GM12878 (cell line): ENCODE data around the gene PLXNB3. TPM values are rescaled to one million over a fixed set of nuclear protein-coding genes. Genes with fewer than 3 reads are reported as not detected.
A peak's percentile ranks its signal among the peaks of the same experiment; 100 is the strongest.

Experiments used
- ATAC-seq: fragments of 200-7000 bp; cut with Tn5 transposase; 3 replicates; pipeline ENCODE4 v1.9.1; 2020; ENCODE audit warnings: mild to moderate bottlenecking, moderate library complexity
- BruUV-seq: library from RNA; stranded (reverse); fragments of 400-500 nt; replicated peaks from 2 replicates; lab custom pipeline; 2021; lab: Mats Ljungman, UMichigan
- CTCF ChIA-PET: fragments of 300-600 bp; sonication (Branson Sonifier 250); formaldehyde crosslinking; extraction: SDS; loops from one replicate; lab custom pipeline; 2021; ENCODE audit warnings: inconsistent platforms; lab: Yijun Ruan, JAX
- POLR2A ChIA-PET: fragments of 350-600 bp; formaldehyde crosslinking; extraction: SDS; loops from one replicate; lab custom pipeline; 2021; ENCODE audit warnings: inconsistent platforms; lab: Charles Lee
- RAD21 ChIA-PET: fragments of 300-600 bp; sonication (Branson Sonifier 250); formaldehyde crosslinking; loops from one replicate; lab custom pipeline; 2023; ENCODE audit warnings: antibody characterized with exemption; ENCODE audit not compliant: unreplicated experiment; lab: Charles Lee
- SMC1A ChIA-PET: fragments of 300-600 bp; sonication (Branson Sonifier 250); formaldehyde crosslinking; loops from one replicate; lab custom pipeline; 2023; ENCODE audit not compliant: unreplicated experiment, uncharacterized antibody; lab: Charles Lee
- DNase-seq: peaks from one replicate; pipeline ENCODE4 v3.0.0-alpha.2; 2011; ENCODE audit warnings: low read depth, low spot score
- FAIRE-seq: peaks from 3 replicates; lab custom pipeline; 2011; peaks lifted over from hg19 to GRCh38; lab: Jason Lieb, UNC
- H2AFZ ChIP-seq: 2 replicates; pipeline ENCODE4 v1.6.0; 2011; ENCODE audit warnings: low read depth, low read length, control low read depth; ENCODE audit not compliant: control insufficient read depth
- H3K27ac ChIP-seq: 2 replicates; pipeline ENCODE4 v1.5.1; 2011; ENCODE audit warnings: control low read depth; ENCODE audit not compliant: control insufficient read depth, insufficient read depth
- H3K27me3 ChIP-seq, 2 experiments: replicated peaks in 1 of 2; 2 replicates each; pipeline versions ENCODE4 v1.6.0 to v1.6.1; 2011; ENCODE audit warnings: low read length in 1 of 2; ENCODE audit not compliant: control insufficient read depth in 2 of 2, insufficient read depth in 2 of 2
- H3K36me3 ChIP-seq, 2 experiments: 2 replicates each; pipeline ENCODE4 v1.5.1; 2011; ENCODE audit warnings: low read length in 1 of 2; ENCODE audit not compliant: control insufficient read depth in 2 of 2, insufficient read depth in 2 of 2
- H3K4me1 ChIP-seq: 2 replicates; pipeline ENCODE4 v1.6.1; 2011; ENCODE audit warnings: mild to moderate bottlenecking, low read length, moderate library complexity, mixed read lengths; ENCODE audit not compliant: control insufficient read depth, insufficient read depth
- H3K4me2 ChIP-seq: 2 replicates; pipeline ENCODE4 v1.6.0; 2011; ENCODE audit warnings: control low read depth; ENCODE audit not compliant: control insufficient read depth, insufficient read depth
- H3K4me3 ChIP-seq: fragments of 200-600 bp; sonication (generic); 2 replicates; pipeline ENCODE4 v1.5.1; 2016
- H3K79me2 ChIP-seq: 2 replicates; pipeline ENCODE4 v1.6.0; 2011; ENCODE audit warnings: low read length; ENCODE audit not compliant: control insufficient read depth, insufficient read depth
- H3K9ac ChIP-seq: 2 replicates; pipeline ENCODE4 v1.8.0; 2011; ENCODE audit warnings: low read length, control low read depth, mixed read lengths; ENCODE audit not compliant: control insufficient read depth, insufficient read depth
- H3K9me3 ChIP-seq: replicated peaks from 3 replicates; pipeline ENCODE4 v1.5.1; 2011; ENCODE audit warnings: mild to moderate bottlenecking, low read length; ENCODE audit not compliant: control insufficient read depth, insufficient read depth
- H4K20me1 ChIP-seq: 2 replicates; pipeline ENCODE4 v1.6.0; 2011; ENCODE audit not compliant: control insufficient read depth, insufficient read depth
- ZZZ3 ChIP-seq: IDR thresholded peaks from 2 replicates; pipeline ENCODE4 v1.6.1; 2011; ENCODE audit warnings: low read depth; ENCODE audit not compliant: control insufficient read depth, insufficient read length
- WGBS: methylation state at CpG from one replicate; pipeline ENCODE4 v1.1.6; 2016; ENCODE audit warnings: low lambda C conversion rate; ENCODE audit not compliant: insufficient replicate concordance, insufficient coverage; ENCODE audit errors: missing lambda C conversion rate; 5-methylcytosine and 5-hydroxymethylcytosine counted together
- in situ Hi-C: fragments of 300-500 bp; cut with MboI; formaldehyde crosslinking; loops from 9 replicates; pipeline ENCODE4 v1.14.3; 2018; ENCODE audit warnings: mixed read lengths
- intact Hi-C: fragments of 100-400 bp; cut with micrococcal nuclease; formaldehyde crosslinking; loops from one replicate; pipeline ENCODE4 v1.14.2; 2022; ENCODE audit not compliant: unreplicated experiment
- polyA plus RNA-seq, 11 experiments: library from polyadenylated mRNA; depleted of rRNA in 4 of 11; unstranded in 6 of 11; stranded (reverse) in 5 of 11; fragments of >200 nt; fragmentation: Nextera tagmentation in 4 of 11; fragmentation: Illumina TruSeq in 1 of 11; extraction: Ambion mirVana in 4 of 11; extraction: Trizol in 1 of 11; gene quantifications; 1 replicate in 1 of 11; 2 replicates in 10 of 11; pipeline versions ENCODE4 v1.2.1 to v1.2.3, GENCODE V29; 2011 to 2016; ENCODE audit warnings: inconsistent platforms in 2 of 11, missing spikeins in 2 of 11, low read depth in 1 of 11
- total RNA-seq, 4 experiments: library from RNA; depleted of rRNA in 3 of 4; stranded (reverse); fragments of >200 nt in 3 of 4; fragmentation: Illumina TruSeq in 1 of 4; extraction: Trizol in 1 of 4; gene quantifications; 2 replicates each; pipeline versions ENCODE4 v1.2.1 to v1.2.3, GENCODE V29; 2013 to 2021
- TF ChIP-seq, protein P1 (sequence below): IDR thresholded peaks from 2 replicates; pipeline ENCODE4 v1.6.1; 2011; ENCODE audit warnings: low read depth, low read length, improper control_type of control experiment, borderline replicate concordance
- TF ChIP-seq, protein P2 (sequence below): fragments of 450-650 bp; IDR thresholded peaks from 2 replicates; pipeline ENCODE4 v1.6.1; 2017; ENCODE audit warnings: mild to moderate bottlenecking, moderate library complexity

Gene PLXNB3
- total and polyA plus RNA-seq, 10 of the 15 experiments (the other 5 are each of a cell fraction or from before 2014, with no cell fraction given), result 0.06 to 0.68 (median 0.19) TPM; not detected in 4

DNA sequence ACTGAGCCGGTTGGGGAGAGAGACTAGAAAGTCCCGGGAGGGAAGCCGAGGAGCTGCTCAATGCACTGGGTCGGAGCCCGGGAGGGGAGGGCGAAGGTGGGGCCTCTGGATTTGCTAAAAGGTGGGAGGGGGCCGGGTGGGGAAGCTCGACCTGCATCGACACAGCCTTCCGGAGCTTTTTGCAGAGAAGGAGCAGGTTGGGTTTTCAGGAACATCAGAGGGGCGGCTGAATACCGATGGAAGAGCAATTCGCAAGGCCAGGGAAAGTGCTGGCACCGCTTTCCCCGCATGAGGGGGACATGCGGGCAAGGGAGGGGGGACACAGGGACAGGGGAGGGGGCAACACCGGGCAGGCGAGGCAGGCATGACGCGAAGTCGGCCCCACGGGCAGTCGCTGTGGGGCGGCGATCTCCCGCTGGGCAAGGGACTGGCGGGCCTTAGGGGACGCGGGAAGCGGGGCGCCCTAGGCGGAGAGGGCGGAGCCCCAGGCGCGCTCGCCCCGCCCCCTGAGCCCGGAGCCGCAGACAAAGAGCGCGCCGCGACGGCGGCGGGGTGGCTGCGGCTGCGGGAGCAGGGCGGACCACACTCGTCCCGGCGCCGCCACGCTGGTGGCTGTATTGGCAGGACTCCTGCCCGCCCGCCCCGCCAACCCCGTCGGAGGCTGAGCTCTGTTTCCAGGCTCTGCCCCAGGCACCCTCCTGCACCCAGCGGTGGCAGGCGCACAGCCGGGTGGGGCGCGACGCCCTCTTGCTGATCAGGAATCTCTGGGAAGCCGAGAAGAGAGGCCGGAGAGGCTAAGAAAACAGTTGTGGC is 54.7 kb downstream of the PLXNB3 start:
- ATAC-seq (peak; percentile 78), FAIRE-seq (no peak), DNase-seq (no peak)
- ChIA-PET RAD21 (no interaction called here), POLR2A (no interaction called here), CTCF (no interaction called here), SMC1A (no interaction called here)
- Histone ChIP-seq H4K20me1 (no peaks in the 10 kb centered on the region), H3K9me3 (no peaks in the 10 kb centered on the region), H3K4me1 (no peaks in the 10 kb centered on the region), H3K9ac (no peak overlapping the region), H3K79me2 (no peaks in the 10 kb centered on the region), H3K27ac (no peak overlapping the region), H2AFZ (no peak overlapping the region; the same call in 1 of the 2 replicates), H3K27me3 (no peaks in the 10 kb centered on the region; a peak in 1 of 4 replicates), H3K36me3 (no peaks in the 10 kb centered on the region), H3K4me2 (no peak overlapping the region), H3K4me3 (no peak overlapping the region)
- TF ChIP-seq, protein P1, sequence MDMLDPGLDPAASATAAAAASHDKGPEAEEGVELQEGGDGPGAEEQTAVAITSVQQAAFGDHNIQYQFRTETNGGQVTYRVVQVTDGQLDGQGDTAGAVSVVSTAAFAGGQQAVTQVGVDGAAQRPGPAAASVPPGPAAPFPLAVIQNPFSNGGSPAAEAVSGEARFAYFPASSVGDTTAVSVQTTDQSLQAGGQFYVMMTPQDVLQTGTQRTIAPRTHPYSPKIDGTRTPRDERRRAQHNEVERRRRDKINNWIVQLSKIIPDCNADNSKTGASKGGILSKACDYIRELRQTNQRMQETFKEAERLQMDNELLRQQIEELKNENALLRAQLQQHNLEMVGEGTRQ, result no peak
- TF ChIP-seq, protein P2, sequence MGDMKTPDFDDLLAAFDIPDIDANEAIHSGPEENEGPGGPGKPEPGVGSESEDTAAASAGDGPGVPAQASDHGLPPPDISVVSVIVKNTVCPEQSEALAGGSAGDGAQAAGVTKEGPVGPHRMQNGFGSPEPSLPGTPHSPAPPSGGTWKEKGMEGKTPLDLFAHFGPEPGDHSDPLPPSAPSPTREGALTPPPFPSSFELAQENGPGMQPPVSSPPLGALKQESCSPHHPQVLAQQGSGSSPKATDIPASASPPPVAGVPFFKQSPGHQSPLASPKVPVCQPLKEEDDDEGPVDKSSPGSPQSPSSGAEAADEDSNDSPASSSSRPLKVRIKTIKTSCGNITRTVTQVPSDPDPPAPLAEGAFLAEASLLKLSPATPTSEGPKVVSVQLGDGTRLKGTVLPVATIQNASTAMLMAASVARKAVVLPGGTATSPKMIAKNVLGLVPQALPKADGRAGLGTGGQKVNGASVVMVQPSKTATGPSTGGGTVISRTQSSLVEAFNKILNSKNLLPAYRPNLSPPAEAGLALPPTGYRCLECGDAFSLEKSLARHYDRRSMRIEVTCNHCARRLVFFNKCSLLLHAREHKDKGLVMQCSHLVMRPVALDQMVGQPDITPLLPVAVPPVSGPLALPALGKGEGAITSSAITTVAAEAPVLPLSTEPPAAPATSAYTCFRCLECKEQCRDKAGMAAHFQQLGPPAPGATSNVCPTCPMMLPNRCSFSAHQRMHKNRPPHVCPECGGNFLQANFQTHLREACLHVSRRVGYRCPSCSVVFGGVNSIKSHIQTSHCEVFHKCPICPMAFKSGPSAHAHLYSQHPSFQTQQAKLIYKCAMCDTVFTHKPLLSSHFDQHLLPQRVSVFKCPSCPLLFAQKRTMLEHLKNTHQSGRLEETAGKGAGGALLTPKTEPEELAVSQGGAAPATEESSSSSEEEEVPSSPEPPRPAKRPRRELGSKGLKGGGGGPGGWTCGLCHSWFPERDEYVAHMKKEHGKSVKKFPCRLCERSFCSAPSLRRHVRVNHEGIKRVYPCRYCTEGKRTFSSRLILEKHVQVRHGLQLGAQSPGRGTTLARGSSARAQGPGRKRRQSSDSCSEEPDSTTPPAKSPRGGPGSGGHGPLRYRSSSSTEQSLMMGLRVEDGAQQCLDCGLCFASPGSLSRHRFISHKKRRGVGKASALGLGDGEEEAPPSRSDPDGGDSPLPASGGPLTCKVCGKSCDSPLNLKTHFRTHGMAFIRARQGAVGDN, result no peak
- TF ChIP-seq ZZZ3, result no peak
- 47% methylated on average over 50 of the region's 67 CpGs for WGBS
- in situ Hi-C loops (loop anchor here (25.0 kb wide), 1 partner anchor 631 kb away; the partner anchor contains the start of gene MAGEA1), intact Hi-C loops (no loop called here)
- BruUV-seq, result no TSS peak
